Measurements from ENCODE around the gene MARCHF10. TPM values are rescaled to one million over a fixed set of nuclear protein-coding genes. Genes with fewer than 3 reads are reported as not detected.
A peak's percentile ranks its signal among the peaks of the same experiment; 100 is the strongest.

Gene MARCHF10
- total and polyA plus RNA-seq, 2 of the 4 experiments (the other 2 are of a cell fraction) = 0.18 to 0.74 TPM

DNA sequence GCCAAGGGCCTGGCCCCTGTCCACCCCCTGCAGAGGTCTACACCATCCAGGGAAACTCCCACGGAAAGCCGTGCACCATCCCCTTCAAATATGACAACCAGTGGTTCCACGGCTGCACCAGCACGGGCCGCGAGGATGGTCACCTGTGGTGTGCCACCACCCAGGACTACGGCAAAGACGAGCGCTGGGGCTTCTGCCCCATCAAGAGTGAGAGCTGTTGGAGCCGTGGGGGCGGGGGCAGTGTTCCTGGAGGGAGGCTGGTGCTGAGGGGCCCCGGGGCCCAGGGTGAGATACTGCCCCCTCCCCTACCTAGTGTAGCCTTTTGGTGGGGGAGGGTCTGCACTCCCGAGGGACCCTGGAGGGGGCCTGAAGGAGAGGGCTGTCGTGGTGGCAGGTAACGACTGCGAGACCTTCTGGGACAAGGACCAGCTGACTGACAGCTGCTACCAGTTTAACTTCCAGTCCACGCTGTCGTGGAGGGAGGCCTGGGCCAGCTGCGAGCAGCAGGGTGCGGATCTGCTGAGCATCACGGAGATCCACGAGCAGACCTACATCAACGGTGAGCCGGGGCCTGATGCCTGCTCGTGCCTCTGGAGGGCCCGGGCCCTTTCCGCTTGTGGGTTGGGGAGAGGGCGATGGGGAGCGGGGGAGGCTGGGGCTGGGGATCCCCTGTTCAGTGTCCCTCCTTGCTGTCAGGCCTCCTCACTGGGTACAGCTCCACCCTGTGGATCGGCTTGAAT lies 141.9 kb downstream of the MARCHF10 start:
- peaks cover 56% of the 10 kb centered on the region for H3K36me3 ChIP-seq (ENCODE audit: control insufficient read depth, insufficient read depth, low read length)
- no peaks in the 10 kb centered on the region for H3K9me3 ChIP-seq (ENCODE audit: control insufficient read depth, insufficient read depth, low read length)
- H4K20me1 ChIP-seq (ENCODE audit: insufficient read depth, low read length) = peaks cover 32% of the 10 kb centered on the region
- TSS peak; percentile 63 for BruUV-seq (replicated peaks)
- H2BK20ac ChIP-seq (ENCODE audit: low read depth, low read length) = no peak overlapping the region
- no peak overlapping the region for H4K91ac ChIP-seq (ENCODE audit: insufficient read depth, low read depth, low read length)
- H3K4me1 ChIP-seq (ENCODE audit: control insufficient read depth, insufficient read depth, low read length) = no peaks in the 10 kb centered on the region
- no peak overlapping the region for H3K4me2 ChIP-seq (ENCODE audit: low read depth, low read length)
- H2AK9ac ChIP-seq (replicated peaks; ENCODE audit: low read depth, low read length, poor library complexity) = peak overlapping the region; percentile 55
- intact Hi-C loops (cut with micrococcal nuclease) (no loop called here), in situ Hi-C loops (cut with MboI; ENCODE audit: low sequenced_read_pairs) (no loop called here), dilution Hi-C loops (cut with HindIII; ENCODE audit: low sequenced_read_pairs, unreplicated experiment) (no loop called here)
- no peak overlapping the region for H2BK120ac ChIP-seq (ENCODE audit: low read depth, low read length)
- ATAC-seq (ENCODE audit: low read depth) (no peak), DNase-seq (no peak)
- no peak overlapping the region for H4K5ac ChIP-seq (ENCODE audit: low read depth, low read length)
- H3K27ac ChIP-seq (ENCODE audit: insufficient read depth, low read length) = no peak overlapping the region
- H3K4ac ChIP-seq (ENCODE audit: low read depth, low read length) = no peak overlapping the region
- H3K14ac ChIP-seq (replicated peaks; ENCODE audit: low read depth, low read length) = no peak overlapping the region
- H4K8ac ChIP-seq (ENCODE audit: low read depth in 2 of 2, low read length in 2 of 2) = no peak overlapping the region
- no peak overlapping the region for H2AFZ ChIP-seq (replicated peaks; ENCODE audit: low read length, poor library complexity)
- peaks cover 15% of the 10 kb centered on the region for H3K9me1 ChIP-seq (ENCODE audit: insufficient read depth, low read length)
- no peak overlapping the region for H3K18ac ChIP-seq (ENCODE audit: low read depth, low read length)
- WGBS, 2 experiments (ENCODE audit: extremely low coverage in 2 of 2, insufficient read length in 1 of 2) = 82% methylated on average over 4 of the region's 30 CpGs; no CpG with 5 or more reads in 1 of the 2 experiments
- no peak overlapping the region for H3K9ac ChIP-seq (ENCODE audit: low read depth, low read length)
- no peak overlapping the region for H3K56ac ChIP-seq (ENCODE audit: extremely low read depth, insufficient read depth, low read length)
- ChIA-PET POLR2A (ENCODE audit: unreplicated experiment) (no interaction called here), CTCF (no interaction called here)
- H3K4me3 ChIP-seq (ENCODE audit: insufficient read depth, low read depth, low read length) = no peak overlapping the region
- no peak overlapping the region; the same call in 1 of the 2 replicates for H2AK5ac ChIP-seq (ENCODE audit: low read depth, low read length)
- H2BK15ac ChIP-seq (ENCODE audit: low read depth, low read length) = no peak overlapping the region
- TF ChIP-seq MAZ (IDR thresholded peaks at IDR 0.05; ENCODE audit: borderline replicate concordance, low read depth, low read length) (no peak), RAD21 (IDR thresholded peaks at IDR 0.05; ENCODE audit: low read length) (no peak), RFX5 (IDR thresholded peaks at IDR 0.05; ENCODE audit: low read depth, low read length) (no peak), MAFK (IDR thresholded peaks at IDR 0.05; ENCODE audit: low read depth, low read length) (no peak), POLR2A (IDR thresholded peaks at IDR 0.05; ENCODE audit: low read depth, low read length) (no peak), CEBPB (IDR thresholded peaks at IDR 0.05; ENCODE audit: low read depth, low read length) (no peak), MXI1 (IDR thresholded peaks at IDR 0.05; ENCODE audit: borderline replicate concordance, low read depth, low read length) (no peak), NFE2L2 (IDR thresholded peaks at IDR 0.05; ENCODE audit: low read depth, low read length) (no peak), FOS (IDR thresholded peaks at IDR 0.05; ENCODE audit: low read depth, low read length) (no peak), RCOR1 (IDR thresholded peaks at IDR 0.05; ENCODE audit: insufficient replicate concordance, low read length) (no peak), BHLHE40 (IDR thresholded peaks at IDR 0.05; ENCODE audit: low read depth, low read length) (no peak), SMC3 (IDR thresholded peaks at IDR 0.05; ENCODE audit: low read depth, low read length) (no peak), CHD1 (IDR thresholded peaks at IDR 0.05; ENCODE audit: low read depth, low read length) (no peak)
- TF ChIP-seq, protein P1, sequence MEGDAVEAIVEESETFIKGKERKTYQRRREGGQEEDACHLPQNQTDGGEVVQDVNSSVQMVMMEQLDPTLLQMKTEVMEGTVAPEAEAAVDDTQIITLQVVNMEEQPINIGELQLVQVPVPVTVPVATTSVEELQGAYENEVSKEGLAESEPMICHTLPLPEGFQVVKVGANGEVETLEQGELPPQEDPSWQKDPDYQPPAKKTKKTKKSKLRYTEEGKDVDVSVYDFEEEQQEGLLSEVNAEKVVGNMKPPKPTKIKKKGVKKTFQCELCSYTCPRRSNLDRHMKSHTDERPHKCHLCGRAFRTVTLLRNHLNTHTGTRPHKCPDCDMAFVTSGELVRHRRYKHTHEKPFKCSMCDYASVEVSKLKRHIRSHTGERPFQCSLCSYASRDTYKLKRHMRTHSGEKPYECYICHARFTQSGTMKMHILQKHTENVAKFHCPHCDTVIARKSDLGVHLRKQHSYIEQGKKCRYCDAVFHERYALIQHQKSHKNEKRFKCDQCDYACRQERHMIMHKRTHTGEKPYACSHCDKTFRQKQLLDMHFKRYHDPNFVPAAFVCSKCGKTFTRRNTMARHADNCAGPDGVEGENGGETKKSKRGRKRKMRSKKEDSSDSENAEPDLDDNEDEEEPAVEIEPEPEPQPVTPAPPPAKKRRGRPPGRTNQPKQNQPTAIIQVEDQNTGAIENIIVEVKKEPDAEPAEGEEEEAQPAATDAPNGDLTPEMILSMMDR (conservative IDR thresholded peaks at IDR 0.05; ENCODE audit: low read depth, low read length) = no peak
- TF ChIP-seq, protein P2, sequence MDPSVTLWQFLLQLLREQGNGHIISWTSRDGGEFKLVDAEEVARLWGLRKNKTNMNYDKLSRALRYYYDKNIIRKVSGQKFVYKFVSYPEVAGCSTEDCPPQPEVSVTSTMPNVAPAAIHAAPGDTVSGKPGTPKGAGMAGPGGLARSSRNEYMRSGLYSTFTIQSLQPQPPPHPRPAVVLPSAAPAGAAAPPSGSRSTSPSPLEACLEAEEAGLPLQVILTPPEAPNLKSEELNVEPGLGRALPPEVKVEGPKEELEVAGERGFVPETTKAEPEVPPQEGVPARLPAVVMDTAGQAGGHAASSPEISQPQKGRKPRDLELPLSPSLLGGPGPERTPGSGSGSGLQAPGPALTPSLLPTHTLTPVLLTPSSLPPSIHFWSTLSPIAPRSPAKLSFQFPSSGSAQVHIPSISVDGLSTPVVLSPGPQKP (IDR thresholded peaks at IDR 0.05; ENCODE audit: borderline replicate concordance, low read depth, low read length) = no peak
- TF ChIP-seq, protein P3, sequence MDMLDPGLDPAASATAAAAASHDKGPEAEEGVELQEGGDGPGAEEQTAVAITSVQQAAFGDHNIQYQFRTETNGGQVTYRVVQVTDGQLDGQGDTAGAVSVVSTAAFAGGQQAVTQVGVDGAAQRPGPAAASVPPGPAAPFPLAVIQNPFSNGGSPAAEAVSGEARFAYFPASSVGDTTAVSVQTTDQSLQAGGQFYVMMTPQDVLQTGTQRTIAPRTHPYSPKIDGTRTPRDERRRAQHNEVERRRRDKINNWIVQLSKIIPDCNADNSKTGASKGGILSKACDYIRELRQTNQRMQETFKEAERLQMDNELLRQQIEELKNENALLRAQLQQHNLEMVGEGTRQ (IDR thresholded peaks at IDR 0.05; ENCODE audit: low read depth, low read length) = no peak
- H3K23ac ChIP-seq (ENCODE audit: low read depth, low read length) = no peak overlapping the region
- no peak overlapping the region for H2BK5ac ChIP-seq (ENCODE audit: low read depth, low read length, poor library complexity, severe bottlenecking)
- H3K79me1 ChIP-seq (ENCODE audit: low read depth in 1 of 2, low read length in 2 of 2) = peaks cover 34 to 72% of the 10 kb centered on the region in 2 experiments
- H3K27me3 ChIP-seq (ENCODE audit: control insufficient read depth, insufficient read depth, low read length) = no peaks in the 10 kb centered on the region

Data from IMR-90 (cell line).